ENCODE measurements around the gene MUC6.
"Not testable (repeated sequence)": the region's sequence is repeated elsewhere in the genome, so short reads cannot be mapped to it uniquely, and the experiment has no call there.

- TF ChIP-seq ZNF70 (CRISPR knock-in tag; IDR thresholded peaks at IDR 0.05); ESRRG (CRISPR knock-in tag; IDR thresholded peaks at IDR 0.05); ARNTL (CRISPR knock-in tag; IDR thresholded peaks at IDR 0.05; ENCODE audit: borderline replicate concordance, low read depth); PATZ1 (CRISPR knock-in tag; IDR thresholded peaks at IDR 0.05; ENCODE audit: borderline replicate concordance); POU6F1 (CRISPR knock-in tag; IDR thresholded peaks at IDR 0.05; ENCODE audit: borderline replicate concordance, low read depth); RARB (CRISPR knock-in tag; IDR thresholded peaks at IDR 0.05); ISL1 (CRISPR knock-in tag; IDR thresholded peaks at IDR 0.05); CREB5 (CRISPR knock-in tag; IDR thresholded peaks at IDR 0.05; ENCODE audit: low read depth); ZFP3 (CRISPR knock-in tag; IDR thresholded peaks at IDR 0.05); CSDC2 (CRISPR knock-in tag; IDR thresholded peaks at IDR 0.05): not testable (repeated sequence)
Observed at GRCh38 chr11:1016610-1017126, 19.9 kb downstream of the MUC6 start.

Data from SK-N-SH treated with all-trans-retinoic acid at 6 μM for 48 hours (cell line).